ENCODE results near the gene FTH1. TPM values are rescaled to one million over a fixed set of nuclear protein-coding genes. Genes with fewer than 3 reads are reported as not detected.
A peak's percentile ranks its signal among the peaks of the same experiment; 100 is the strongest.

The FTH1 gene
- 3,793 to 4,450 TPM (median 3,807 TPM) in 3 replicates for total RNA-seq
- long read RNA-seq, transcript FTH1-208 (4 exons, 912 nt): minor isoform, 9 of 5,381 reads
- long read RNA-seq, transcript FTH1-201 (4 exons, 1,229 nt): major isoform, 5,199 of 5,381 reads
- long read RNA-seq, transcript FTH1-211 (3 exons, 788 nt): minor isoform, 6 of 5,381 reads
- long read RNA-seq, transcript FTH1-210 (4 exons, 983 nt): minor isoform, 17 of 5,381 reads
- long read RNA-seq, partial matches to known transcripts: 44 of 5,381 reads
- long read RNA-seq, other reads (novel, unspliced or antisense): 100 of 5,381 reads

GRCh38 chr11:61967116-61967923, at the start of gene FTH1:
Gene FTH1 (minus strand): TSS chr11:61967634. CDS start chr11:61967425, 209 bp downstream.
- H3K4me3 Mint-ChIP-seq (ENCODE audit: unreplicated experiment): peak within 1 kb of the TSS; percentile 91
- H3K36me3 Mint-ChIP-seq (ENCODE audit: low read depth): peaks cover 28% of the 10 kb centered on the region
- H3K4me1 Mint-ChIP-seq (ENCODE audit: low read depth): peaks cover 78% of the 10 kb centered on the region
- H3K27me3 Mint-ChIP-seq (ENCODE audit: low read depth): no peaks in the 10 kb centered on the region
- no peak for DNase-seq (ENCODE audit: low spot score)
- peak within 1 kb of the TSS; percentile 97 for H3K27ac Mint-ChIP-seq (ENCODE audit: unreplicated experiment)
- no peaks in the 10 kb centered on the region for H3K9me3 Mint-ChIP-seq (ENCODE audit: low read depth)
- no peak for TF ChIP-seq CTCF (IDR thresholded peaks at IDR 0.05)

GRCh38 chr11:62015615-62016014, 48.2 kb upstream of the FTH1 start:
- peaks cover 27% of the 10 kb centered on the region for H3K4me1 Mint-ChIP-seq (ENCODE audit: low read depth)

GRCh38 chr11:62013537-62014476, 46.4 kb upstream of the FTH1 start:
- Mint-ChIP-seq H3K9me3 (ENCODE audit: low read depth) (no peaks in the 10 kb centered on the region), H3K36me3 (ENCODE audit: low read depth) (no peaks in the 10 kb centered on the region), H3K4me3 (ENCODE audit: unreplicated experiment) (no peak overlapping the region), H3K4me1 (ENCODE audit: low read depth) (peaks cover 27% of the 10 kb centered on the region), H3K27me3 (ENCODE audit: low read depth) (no peaks in the 10 kb centered on the region), H3K27ac (ENCODE audit: unreplicated experiment) (peak overlapping the region; percentile 49)
- DNase-seq (ENCODE audit: low spot score): no peak
- TF ChIP-seq CTCF (IDR thresholded peaks at IDR 0.05): no peak

More at GRCh38 chr11:62015615-62016014, 48.2 kb upstream of the FTH1 start:
- H3K9me3 Mint-ChIP-seq (ENCODE audit: low read depth): no peaks in the 10 kb centered on the region
- TF ChIP-seq CTCF (IDR thresholded peaks at IDR 0.05): no peak
- H3K27ac Mint-ChIP-seq (ENCODE audit: unreplicated experiment): no peak overlapping the region
- no peak for DNase-seq (ENCODE audit: low spot score)
- H3K36me3 Mint-ChIP-seq (ENCODE audit: low read depth): no peaks in the 10 kb centered on the region
- no peak overlapping the region for H3K4me3 Mint-ChIP-seq (ENCODE audit: unreplicated experiment)
- H3K27me3 Mint-ChIP-seq (ENCODE audit: low read depth): no peaks in the 10 kb centered on the region

GRCh38 chr11:62012832-62013461, 45.5 kb upstream of the FTH1 start:
- no peak for DNase-seq (ENCODE audit: low spot score)
- no peaks in the 10 kb centered on the region for H3K27me3 Mint-ChIP-seq (ENCODE audit: low read depth)
- TF ChIP-seq CTCF (IDR thresholded peaks at IDR 0.05): no peak
- H3K4me3 Mint-ChIP-seq (ENCODE audit: unreplicated experiment): no peak overlapping the region
- H3K9me3 Mint-ChIP-seq (ENCODE audit: low read depth): no peaks in the 10 kb centered on the region
- peak overlapping the region; percentile 59 for H3K27ac Mint-ChIP-seq (ENCODE audit: unreplicated experiment)
- no peaks in the 10 kb centered on the region for H3K36me3 Mint-ChIP-seq (ENCODE audit: low read depth)
- H3K4me1 Mint-ChIP-seq (ENCODE audit: low read depth): peaks cover 27% of the 10 kb centered on the region

Data from chondrocyte (in vitro differentiated cells).